GM12878 (cell line): Measurements from ENCODE around the gene TPPP. TPM values are rescaled to one million over a fixed set of nuclear protein-coding genes. Genes with fewer than 3 reads are reported as not detected.

ENCODE experiments used
- ATAC-seq: fragments of 200-7000 bp; cut with Tn5 transposase; 3 replicates; pipeline ENCODE4 v1.9.1; 2020; ENCODE audit warnings: mild to moderate bottlenecking, moderate library complexity
- BruUV-seq: library from RNA; stranded (reverse); fragments of 400-500 nt; replicated peaks from 2 replicates; lab custom pipeline; 2021; lab: Mats Ljungman, UMichigan
- CTCF ChIA-PET: fragments of 300-600 bp; sonication (Branson Sonifier 250); formaldehyde crosslinking; extraction: SDS; loops from one replicate; lab custom pipeline; 2021; ENCODE audit warnings: inconsistent platforms; lab: Yijun Ruan, JAX
- POLR2A ChIA-PET: fragments of 350-600 bp; formaldehyde crosslinking; extraction: SDS; loops from one replicate; lab custom pipeline; 2021; ENCODE audit warnings: inconsistent platforms; lab: Charles Lee
- RAD21 ChIA-PET: fragments of 300-600 bp; sonication (Branson Sonifier 250); formaldehyde crosslinking; loops from one replicate; lab custom pipeline; 2023; ENCODE audit warnings: antibody characterized with exemption; ENCODE audit not compliant: unreplicated experiment; lab: Charles Lee
- SMC1A ChIA-PET: fragments of 300-600 bp; sonication (Branson Sonifier 250); formaldehyde crosslinking; loops from one replicate; lab custom pipeline; 2023; ENCODE audit not compliant: unreplicated experiment, uncharacterized antibody; lab: Charles Lee
- DNase-seq: peaks from one replicate; pipeline ENCODE4 v3.0.0-alpha.2; 2011; ENCODE audit warnings: low read depth, low spot score
- FAIRE-seq: peaks from 3 replicates; lab custom pipeline; 2011; peaks lifted over from hg19 to GRCh38; lab: Jason Lieb, UNC
- H2AFZ ChIP-seq: 2 replicates; pipeline ENCODE4 v1.6.0; 2011; ENCODE audit warnings: low read depth, low read length, control low read depth; ENCODE audit not compliant: control insufficient read depth
- H3K27ac ChIP-seq: 2 replicates; pipeline ENCODE4 v1.5.1; 2011; ENCODE audit warnings: control low read depth; ENCODE audit not compliant: control insufficient read depth, insufficient read depth
- H3K27me3 ChIP-seq, 2 experiments: replicated peaks in 1 of 2; 2 replicates each; pipeline versions ENCODE4 v1.6.0 to v1.6.1; 2011; ENCODE audit warnings: low read length in 1 of 2; ENCODE audit not compliant: control insufficient read depth in 2 of 2, insufficient read depth in 2 of 2
- H3K36me3 ChIP-seq, 2 experiments: 2 replicates each; pipeline ENCODE4 v1.5.1; 2011; ENCODE audit warnings: low read length in 1 of 2; ENCODE audit not compliant: control insufficient read depth in 2 of 2, insufficient read depth in 2 of 2
- H3K4me1 ChIP-seq: 2 replicates; pipeline ENCODE4 v1.6.1; 2011; ENCODE audit warnings: mild to moderate bottlenecking, low read length, moderate library complexity, mixed read lengths; ENCODE audit not compliant: control insufficient read depth, insufficient read depth
- H3K4me2 ChIP-seq: 2 replicates; pipeline ENCODE4 v1.6.0; 2011; ENCODE audit warnings: control low read depth; ENCODE audit not compliant: control insufficient read depth, insufficient read depth
- H3K4me3 ChIP-seq: fragments of 200-600 bp; sonication (generic); 2 replicates; pipeline ENCODE4 v1.5.1; 2016
- H3K79me2 ChIP-seq: 2 replicates; pipeline ENCODE4 v1.6.0; 2011; ENCODE audit warnings: low read length; ENCODE audit not compliant: control insufficient read depth, insufficient read depth
- H3K9ac ChIP-seq: 2 replicates; pipeline ENCODE4 v1.8.0; 2011; ENCODE audit warnings: low read length, control low read depth, mixed read lengths; ENCODE audit not compliant: control insufficient read depth, insufficient read depth
- H3K9me3 ChIP-seq: replicated peaks from 3 replicates; pipeline ENCODE4 v1.5.1; 2011; ENCODE audit warnings: mild to moderate bottlenecking, low read length; ENCODE audit not compliant: control insufficient read depth, insufficient read depth
- H4K20me1 ChIP-seq: 2 replicates; pipeline ENCODE4 v1.6.0; 2011; ENCODE audit not compliant: control insufficient read depth, insufficient read depth
- ASH2L ChIP-seq: fragments of 300-600, 200-600 bp; sonication (generic); IDR thresholded peaks from 2 replicates; pipeline ENCODE4 v1.6.1; 2017; ENCODE audit warnings: low read depth, mild to moderate bottlenecking, borderline replicate concordance
- CHD1 ChIP-seq: IDR thresholded peaks from 2 replicates; pipeline ENCODE4 v1.6.1; 2012; ENCODE audit warnings: low read depth, low read length, improper control_type of control experiment
- CREB1 ChIP-seq: IDR thresholded peaks from 2 replicates; pipeline ENCODE4 v1.6.1; 2012; ENCODE audit warnings: low read depth, mild to moderate bottlenecking, inconsistent platforms
- FOS ChIP-seq: IDR thresholded peaks from 3 replicates; pipeline ENCODE4 v1.6.1; 2011; ENCODE audit warnings: borderline replicate concordance; ENCODE audit not compliant: insufficient read length; ENCODE audit errors: extremely low read depth
- HCFC1 ChIP-seq: fragments of 150-350 bp; IDR thresholded peaks from 2 replicates; pipeline ENCODE4 v1.6.1; 2014; ENCODE audit warnings: low read length
- KAT2A ChIP-seq: conservative IDR thresholded peaks from 2 replicates; pipeline ENCODE4 v1.6.1; 2011; ENCODE audit warnings: low read depth, low read length; ENCODE audit not compliant: control insufficient read depth
- MTA2 ChIP-seq: fragments of 450-650 bp; IDR thresholded peaks from 2 replicates; pipeline ENCODE4 v1.6.1; 2016; ENCODE audit warnings: low read depth, mild to moderate bottlenecking, moderate library complexity
- MYB ChIP-seq: fragments of 150-350 bp; IDR thresholded peaks from 2 replicates; pipeline ENCODE4 v1.6.1; 2014; ENCODE audit warnings: mild to moderate bottlenecking, low read depth, low read length, borderline replicate concordance
- NBN ChIP-seq: fragments of 450-650 bp; IDR thresholded peaks from 2 replicates; pipeline ENCODE4 v1.6.1; 2016
- PKNOX1 ChIP-seq: fragments of 450-650 bp; IDR thresholded peaks from 2 replicates; pipeline ENCODE4 v1.6.1; 2016; ENCODE audit warnings: mild to moderate bottlenecking
- RELA ChIP-seq: fragments of 450-650 bp; IDR thresholded peaks from 2 replicates; pipeline ENCODE4 v1.8.0; 2014; ENCODE audit warnings: borderline replicate concordance; ENCODE audit not compliant: partially characterized antibody
- REST ChIP-seq: IDR thresholded peaks from 2 replicates; pipeline ENCODE4 v1.6.1; 2012; ENCODE audit warnings: mild to moderate bottlenecking, low read depth, low read length
- STAT3 ChIP-seq: IDR thresholded peaks from 2 replicates; pipeline ENCODE4 v1.6.1; 2011; ENCODE audit warnings: low read depth, low read length, improper control_type of control experiment
- WGBS: methylation state at CpG from one replicate; pipeline ENCODE4 v1.1.6; 2016; ENCODE audit warnings: low lambda C conversion rate; ENCODE audit not compliant: insufficient replicate concordance, insufficient coverage; ENCODE audit errors: missing lambda C conversion rate; 5-methylcytosine and 5-hydroxymethylcytosine counted together
- in situ Hi-C: fragments of 300-500 bp; cut with MboI; formaldehyde crosslinking; loops from 9 replicates; pipeline ENCODE4 v1.14.3; 2018; ENCODE audit warnings: mixed read lengths
- intact Hi-C: fragments of 100-400 bp; cut with micrococcal nuclease; formaldehyde crosslinking; loops from one replicate; pipeline ENCODE4 v1.14.2; 2022; ENCODE audit not compliant: unreplicated experiment
- polyA plus RNA-seq, 11 experiments: library from polyadenylated mRNA; depleted of rRNA in 4 of 11; unstranded in 6 of 11; stranded (reverse) in 5 of 11; fragments of >200 nt; fragmentation: Nextera tagmentation in 4 of 11; fragmentation: Illumina TruSeq in 1 of 11; extraction: Ambion mirVana in 4 of 11; extraction: Trizol in 1 of 11; gene quantifications; 1 replicate in 1 of 11; 2 replicates in 10 of 11; pipeline versions ENCODE4 v1.2.1 to v1.2.3, GENCODE V29; 2011 to 2016; ENCODE audit warnings: inconsistent platforms in 2 of 11, missing spikeins in 2 of 11, low read depth in 1 of 11
- total RNA-seq, 4 experiments: library from RNA; depleted of rRNA in 3 of 4; stranded (reverse); fragments of >200 nt in 3 of 4; fragmentation: Illumina TruSeq in 1 of 4; extraction: Trizol in 1 of 4; gene quantifications; 2 replicates each; pipeline versions ENCODE4 v1.2.1 to v1.2.3, GENCODE V29; 2013 to 2021
- TF ChIP-seq, protein P1 (sequence below): fragments of 450-650 bp; formaldehyde crosslinking; IDR thresholded peaks from 2 replicates; pipeline ENCODE4 v1.5.0; 2022; ENCODE audit warnings: mild to moderate bottlenecking, missing genetic modification characterization
- TF ChIP-seq, protein P2 (sequence below): IDR thresholded peaks from 2 replicates; pipeline ENCODE4 v1.6.1; 2012; ENCODE audit warnings: low read depth, low read length, improper control_type of control experiment

Gene TPPP
- total and polyA plus RNA-seq, 10 of the 15 experiments (the other 5 are each of a cell fraction or from before 2014, with no cell fraction given) = under 0.01 to 0.24 (median 0.04) TPM; not detected in 4

GRCh38 chr5:665956-666711 is 27.0 kb downstream of the TPPP start:
- H3K27me3 ChIP-seq = no peaks in the 10 kb centered on the region
- intact Hi-C loops (no loop called here), in situ Hi-C loops (no loop called here)
- DNase-seq (no peak), FAIRE-seq (no peak), ATAC-seq (no peak)
- ChIA-PET RAD21 (interaction anchor here (1.1 to 1.4 kb wide), 2 partner anchors 238 to 349 kb away, joined by 3 to 4 read pairs; no protein-coding TSS in a partner anchor), POLR2A (no interaction called here), SMC1A (no interaction called here), CTCF (no interaction called here)
- 97% methylated on average over 38 of the region's 40 CpGs for WGBS
- H3K4me3 ChIP-seq = no peak overlapping the region
- H3K79me2 ChIP-seq = no peaks in the 10 kb centered on the region
- H3K4me2 ChIP-seq = no peak overlapping the region
- H3K36me3 ChIP-seq = peaks cover 0 to 11% of the 10 kb centered on the region in 2 experiments; a peak in 3 of 4 replicates
- no peaks in the 10 kb centered on the region for H4K20me1 ChIP-seq
- no TSS peak for BruUV-seq
- H3K4me1 ChIP-seq = no peaks in the 10 kb centered on the region
- H3K9ac ChIP-seq = no peak overlapping the region
- no peaks in the 10 kb centered on the region for H3K9me3 ChIP-seq
- no peak overlapping the region for H3K27ac ChIP-seq
- H2AFZ ChIP-seq = no peak overlapping the region
- TF ChIP-seq, protein P1, sequence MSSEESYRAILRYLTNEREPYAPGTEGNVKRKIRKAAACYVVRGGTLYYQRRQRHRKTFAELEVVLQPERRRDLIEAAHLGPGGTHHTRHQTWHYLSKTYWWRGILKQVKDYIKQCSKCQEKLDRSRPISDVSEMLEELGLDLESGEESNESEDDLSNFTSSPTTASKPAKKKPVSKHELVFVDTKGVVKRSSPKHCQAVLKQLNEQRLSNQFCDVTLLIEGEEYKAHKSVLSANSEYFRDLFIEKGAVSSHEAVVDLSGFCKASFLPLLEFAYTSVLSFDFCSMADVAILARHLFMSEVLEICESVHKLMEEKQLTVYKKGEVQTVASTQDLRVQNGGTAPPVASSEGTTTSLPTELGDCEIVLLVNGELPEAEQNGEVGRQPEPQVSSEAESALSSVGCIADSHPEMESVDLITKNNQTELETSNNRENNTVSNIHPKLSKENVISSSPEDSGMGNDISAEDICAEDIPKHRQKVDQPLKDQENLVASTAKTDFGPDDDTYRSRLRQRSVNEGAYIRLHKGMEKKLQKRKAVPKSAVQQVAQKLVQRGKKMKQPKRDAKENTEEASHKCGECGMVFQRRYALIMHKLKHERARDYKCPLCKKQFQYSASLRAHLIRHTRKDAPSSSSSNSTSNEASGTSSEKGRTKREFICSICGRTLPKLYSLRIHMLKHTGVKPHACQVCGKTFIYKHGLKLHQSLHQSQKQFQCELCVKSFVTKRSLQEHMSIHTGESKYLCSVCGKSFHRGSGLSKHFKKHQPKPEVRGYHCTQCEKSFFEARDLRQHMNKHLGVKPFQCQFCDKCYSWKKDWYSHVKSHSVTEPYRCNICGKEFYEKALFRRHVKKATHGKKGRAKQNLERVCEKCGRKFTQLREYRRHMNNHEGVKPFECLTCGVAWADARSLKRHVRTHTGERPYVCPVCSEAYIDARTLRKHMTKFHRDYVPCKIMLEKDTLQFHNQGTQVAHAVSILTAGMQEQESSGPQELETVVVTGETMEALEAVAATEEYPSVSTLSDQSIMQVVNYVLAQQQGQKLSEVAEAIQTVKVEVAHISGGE (CRISPR knock-in tag) = no peak
- TF ChIP-seq PKNOX1 (no peak), NBN (no peak), HCFC1 (no peak), ASH2L (no peak), CREB1 (no peak), FOS (no peak), REST (no peak), MYB (no peak), CHD1 (no peak), RELA (no peak), MTA2 (no peak), STAT3 (no peak), KAT2A (no peak)
- TF ChIP-seq, protein P2, sequence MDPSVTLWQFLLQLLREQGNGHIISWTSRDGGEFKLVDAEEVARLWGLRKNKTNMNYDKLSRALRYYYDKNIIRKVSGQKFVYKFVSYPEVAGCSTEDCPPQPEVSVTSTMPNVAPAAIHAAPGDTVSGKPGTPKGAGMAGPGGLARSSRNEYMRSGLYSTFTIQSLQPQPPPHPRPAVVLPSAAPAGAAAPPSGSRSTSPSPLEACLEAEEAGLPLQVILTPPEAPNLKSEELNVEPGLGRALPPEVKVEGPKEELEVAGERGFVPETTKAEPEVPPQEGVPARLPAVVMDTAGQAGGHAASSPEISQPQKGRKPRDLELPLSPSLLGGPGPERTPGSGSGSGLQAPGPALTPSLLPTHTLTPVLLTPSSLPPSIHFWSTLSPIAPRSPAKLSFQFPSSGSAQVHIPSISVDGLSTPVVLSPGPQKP = no peak
